H1 (cell line): ENCODE results near the gene LOXL4.

ENCODE experiments used
- ATF3 ChIP-seq: IDR thresholded peaks from 2 replicates; pipeline ENCODE4 v1.6.1; 2011; ENCODE audit warnings: low read depth, mild to moderate bottlenecking, low read length; ENCODE audit not compliant: insufficient read depth
- CHD7 ChIP-seq: fragments of 300-600 bp; sonication (generic); IDR thresholded peaks from 2 replicates; pipeline ENCODE4 v1.7.1; 2012; ENCODE audit warnings: low read length, moderate library complexity, mild to moderate bottlenecking, inconsistent platforms; ENCODE audit not compliant: insufficient replicate concordance
- CTCF ChIP-seq, 3 experiments: IDR thresholded peaks; 1 replicate in 2 of 3; 2 replicates in 1 of 3; pipeline versions ENCODE4 v1.5.1 to v1.6.1; 2011; ENCODE audit warnings: low read length in 3 of 3, mild to moderate bottlenecking in 3 of 3, inconsistent platforms in 2 of 3, low read depth in 1 of 3, moderate library complexity in 1 of 3; ENCODE audit not compliant: insufficient read depth in 1 of 3; ENCODE audit errors: control extremely low read depth in 1 of 3
- EZH2 ChIP-seq: fragments of 200-600 bp; sonication (generic); IDR thresholded peaks from 2 replicates; pipeline ENCODE4 v1.7.1; 2012; ENCODE audit warnings: low read depth, mild to moderate bottlenecking, moderate library complexity, low read length, inconsistent platforms; ENCODE audit not compliant: severe bottlenecking
- HDAC2 ChIP-seq, 2 experiments: fragments of 300-600 bp in 1 of 2; sonication (generic) in 1 of 2; IDR thresholded peaks; 2 replicates each; pipeline ENCODE4 v1.6.1; 2011 to 2012; ENCODE audit warnings: low read depth in 2 of 2, low read length in 2 of 2, mild to moderate bottlenecking in 2 of 2, moderate library complexity in 2 of 2, borderline replicate concordance in 1 of 2, inconsistent platforms in 1 of 2
- POLR2A ChIP-seq, 2 experiments: IDR thresholded peaks; 1 replicate in 1 of 2; 2 replicates in 1 of 2; pipeline ENCODE4 v1.6.1; 2011; ENCODE audit warnings: low read depth in 2 of 2, low read length in 2 of 2, mild to moderate bottlenecking in 2 of 2; ENCODE audit errors: control extremely low read depth in 1 of 2
- RNF2 ChIP-seq: fragments of 200-900, 300-1000 bp; sonication (generic); IDR thresholded peaks from 2 replicates; pipeline ENCODE4 v1.7.1; 2016; ENCODE audit warnings: borderline replicate concordance, low read depth, mild to moderate bottlenecking, antibody characterized with exemption, low read length; ENCODE audit not compliant: poor library complexity, severe bottlenecking; ENCODE audit errors: missing control alignments
- SP2 ChIP-seq: IDR thresholded peaks from 2 replicates; pipeline ENCODE4 v1.6.1; 2012; ENCODE audit warnings: mild to moderate bottlenecking, low read length, inconsistent platforms
- TAF1 ChIP-seq: IDR thresholded peaks from 2 replicates; pipeline ENCODE4 v1.6.1; 2011; ENCODE audit warnings: mild to moderate bottlenecking, low read depth, low read length
- TCF12 ChIP-seq: IDR thresholded peaks from 2 replicates; pipeline ENCODE4 v1.6.1; 2011; ENCODE audit warnings: low read depth, mild to moderate bottlenecking, low read length
- USF2 ChIP-seq: IDR thresholded peaks from 2 replicates; pipeline ENCODE4 v1.6.1; 2011; ENCODE audit warnings: low read length, improper control_type of control experiment

GRCh38 chr10:98208925-98209324, 59.1 kb downstream of the LOXL4 start:
- TF ChIP-seq TAF1 (no peak), POLR2A (IDR thresholded peaks at IDR 0.05; ENCODE audit: control extremely low read depth in 1 of 2, low read depth in 2 of 2, low read length in 2 of 2) (no peak), CTCF (IDR thresholded peaks at IDR 0.05; ENCODE audit: control extremely low read depth in 1 of 3, insufficient read depth in 1 of 3, low read depth in 1 of 3, low read length in 3 of 3) (no peak), RNF2 (no peak), USF2 (no peak), TCF12 (no peak), CHD7 (no peak), EZH2 (no peak), ATF3 (no peak), HDAC2 (IDR thresholded peaks at IDR 0.05; ENCODE audit: borderline replicate concordance in 1 of 2, low read depth in 2 of 2, low read length in 2 of 2) (no peak), SP2 (no peak)
